ENCODE measurements around the gene TAF3.
A peak's percentile ranks its signal among the peaks of the same experiment; 100 is the strongest.
"Not testable (repeated sequence)": the region's sequence is repeated elsewhere in the genome, so short reads cannot be mapped to it uniquely, and the experiment has no call there.

Gene TAF3

DNA sequence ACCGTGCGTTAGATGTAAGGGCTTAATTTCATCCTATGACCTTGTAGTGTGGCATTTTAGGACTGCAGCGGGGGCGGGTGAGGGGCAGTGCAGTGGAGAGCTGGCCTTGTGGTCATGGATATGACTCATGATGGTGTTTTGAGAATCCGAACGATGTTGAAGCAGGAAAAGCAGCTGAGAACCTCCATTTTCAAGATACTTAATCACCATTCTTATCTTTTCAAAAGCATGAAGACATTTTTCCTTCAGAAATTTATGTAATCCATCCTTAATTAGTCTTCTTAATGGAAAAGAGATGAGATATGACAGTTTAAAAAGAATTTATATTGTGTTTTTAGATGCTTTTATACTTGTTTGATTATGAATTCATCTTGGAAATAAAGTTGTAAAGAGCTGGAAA, 20.7 kb upstream of the TAF3 start:
- Mint-ChIP-seq H3K27ac (no peak overlapping the region), H3K36me3 (ENCODE audit: low read depth) (peaks cover 45% of the 10 kb centered on the region), H3K9me3 (no peaks in the 10 kb centered on the region), H3K4me3 (no peak overlapping the region), H3K4me1 (ENCODE audit: low read depth) (peaks cover 25% of the 10 kb centered on the region), H3K27me3 (ENCODE audit: low read depth) (no peaks in the 10 kb centered on the region)

DNA sequence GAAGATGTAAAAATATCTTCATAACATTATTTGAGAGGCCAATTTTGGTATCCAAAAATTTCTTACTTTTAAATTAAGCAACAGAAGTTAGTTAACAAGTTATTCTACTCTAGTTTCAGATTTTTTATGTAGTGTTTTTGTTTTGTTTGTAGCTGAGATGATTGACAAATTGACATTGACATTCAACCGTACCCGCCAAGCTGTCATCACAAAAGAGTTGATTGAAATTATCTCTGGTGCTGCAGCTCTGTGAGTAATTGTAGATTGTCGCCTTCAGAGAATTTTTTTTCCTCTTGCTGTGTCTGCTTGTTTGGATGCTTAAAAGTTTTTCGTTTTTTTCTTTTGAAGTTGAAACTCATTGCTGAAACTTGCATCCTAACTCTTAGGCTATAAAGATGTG, 15.7 kb upstream of the TAF3 start:
- no peaks in the 10 kb centered on the region for H3K9me3 Mint-ChIP-seq
- peaks cover 42% of the 10 kb centered on the region for H3K36me3 Mint-ChIP-seq (ENCODE audit: low read depth)
- peaks cover 2% of the 10 kb centered on the region for H3K4me1 Mint-ChIP-seq (ENCODE audit: low read depth)
- H3K27me3 Mint-ChIP-seq (ENCODE audit: low read depth), result no peaks in the 10 kb centered on the region
- no peak overlapping the region for H3K4me3 Mint-ChIP-seq
- no peak overlapping the region for H3K27ac Mint-ChIP-seq

DNA sequence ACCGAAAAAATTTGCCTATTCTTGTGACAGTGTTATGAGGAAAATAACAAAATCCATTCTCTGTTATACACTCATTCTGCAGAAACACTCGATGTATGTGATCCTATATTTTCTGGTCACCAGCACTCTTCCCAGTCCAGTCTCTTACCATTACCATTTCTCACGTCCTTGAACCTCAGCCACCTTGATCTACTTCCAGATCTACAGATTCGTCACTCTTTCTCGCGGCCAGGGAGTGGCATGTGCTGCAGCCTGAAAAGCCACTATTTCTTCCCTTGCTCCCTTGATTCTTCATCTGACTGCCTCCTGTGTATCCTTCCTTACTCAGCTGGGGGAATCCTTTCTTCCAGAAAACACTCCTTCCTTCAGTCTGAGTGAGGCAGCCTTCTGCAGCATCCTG, 14.1 kb upstream of the TAF3 start:
- no peak overlapping the region for H3K4me3 Mint-ChIP-seq
- H3K9me3 Mint-ChIP-seq, result no peaks in the 10 kb centered on the region
- no peaks in the 10 kb centered on the region for H3K27me3 Mint-ChIP-seq (ENCODE audit: low read depth)
- peaks cover 2% of the 10 kb centered on the region for H3K4me1 Mint-ChIP-seq (ENCODE audit: low read depth)
- peaks cover 41% of the 10 kb centered on the region for H3K36me3 Mint-ChIP-seq (ENCODE audit: low read depth)
- no peak overlapping the region for H3K27ac Mint-ChIP-seq

DNA sequence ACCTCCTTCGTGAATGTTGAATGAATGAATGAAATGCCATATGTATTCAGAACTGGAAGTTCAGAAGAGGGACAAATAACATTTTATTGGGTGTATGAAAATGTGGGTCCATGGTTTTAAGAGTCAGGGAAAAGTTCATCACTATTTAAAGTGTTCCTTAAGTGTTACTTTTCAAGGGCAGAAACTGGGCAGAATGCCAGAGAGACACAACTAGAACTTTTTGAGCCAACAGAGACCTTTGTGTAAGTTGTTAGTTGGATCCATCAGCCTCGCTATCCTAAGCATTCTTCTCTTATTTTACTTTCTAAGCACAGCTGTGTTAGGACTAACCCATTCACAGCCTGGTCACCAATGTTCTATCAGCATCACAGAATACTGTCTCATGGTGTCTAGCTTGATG, 13.6 kb upstream of the TAF3 start:
- H3K36me3 Mint-ChIP-seq (ENCODE audit: low read depth), result peaks cover 36% of the 10 kb centered on the region
- no peak overlapping the region for H3K4me3 Mint-ChIP-seq
- H3K27me3 Mint-ChIP-seq (ENCODE audit: low read depth), result no peaks in the 10 kb centered on the region
- H3K27ac Mint-ChIP-seq, result no peak overlapping the region
- H3K4me1 Mint-ChIP-seq (ENCODE audit: low read depth), result peaks cover 2% of the 10 kb centered on the region
- H3K9me3 Mint-ChIP-seq, result no peaks in the 10 kb centered on the region

DNA sequence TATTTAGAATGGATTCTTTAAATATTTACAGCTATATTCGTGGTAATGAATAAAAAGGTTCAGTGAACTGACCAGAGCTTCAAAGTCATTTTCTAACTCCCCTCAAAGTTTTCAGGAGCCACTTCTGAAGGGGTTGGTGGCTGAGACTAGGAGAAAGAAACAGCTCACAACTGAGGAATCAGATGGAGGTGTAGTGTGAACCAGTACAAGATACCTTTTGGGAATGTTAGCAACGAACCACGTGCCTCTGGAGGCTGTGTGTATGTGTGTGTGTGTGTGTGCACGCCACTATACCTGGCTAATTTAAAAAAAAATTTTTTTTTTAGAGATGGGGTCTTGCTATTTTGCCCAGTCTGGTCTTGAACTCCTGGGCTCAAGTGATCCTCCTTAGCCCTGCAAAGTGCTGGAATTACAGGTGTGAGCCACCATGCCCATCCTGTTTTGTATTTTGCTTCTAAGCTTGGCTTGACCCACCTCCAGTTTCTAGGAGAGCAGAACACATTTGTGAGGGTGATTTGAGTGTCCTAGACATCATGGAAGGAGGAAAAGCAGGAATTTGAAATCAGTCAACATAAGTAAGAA, 9.5 kb upstream of the TAF3 start:
- H3K9me3 Mint-ChIP-seq, result no peaks in the 10 kb centered on the region
- H3K27me3 Mint-ChIP-seq (ENCODE audit: low read depth), result peaks cover 4% of the 10 kb centered on the region
- no peak overlapping the region for H3K27ac Mint-ChIP-seq
- no peak overlapping the region for H3K4me3 Mint-ChIP-seq
- H3K36me3 Mint-ChIP-seq (ENCODE audit: low read depth), result peaks cover 17% of the 10 kb centered on the region
- no peaks in the 10 kb centered on the region for H3K4me1 Mint-ChIP-seq (ENCODE audit: low read depth)

DNA sequence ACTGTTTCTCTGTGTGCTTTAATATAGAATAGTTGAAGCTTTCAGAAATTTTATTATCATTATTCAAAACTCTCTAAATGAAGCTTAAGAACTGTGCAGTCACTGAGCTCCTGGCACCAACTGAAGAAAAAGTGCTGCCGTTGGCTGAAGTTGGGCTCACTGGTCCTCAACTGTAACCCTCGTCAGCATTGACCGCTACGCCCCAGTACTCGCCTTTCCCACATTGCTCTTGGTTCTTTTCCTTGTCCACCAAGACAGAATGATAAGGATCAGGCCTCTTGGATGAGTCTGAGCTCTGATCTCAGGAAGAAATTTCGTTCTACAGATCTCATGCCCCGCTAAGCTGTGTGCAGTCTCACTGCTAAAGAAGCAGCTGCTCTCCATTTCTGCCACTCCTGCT, 7.9 kb upstream of the TAF3 start:
- no peaks in the 10 kb centered on the region for H3K9me3 Mint-ChIP-seq
- peaks cover 4% of the 10 kb centered on the region for H3K36me3 Mint-ChIP-seq (ENCODE audit: low read depth)
- no peak overlapping the region for H3K4me3 Mint-ChIP-seq
- no peaks in the 10 kb centered on the region for H3K4me1 Mint-ChIP-seq (ENCODE audit: low read depth)
- no peak overlapping the region for H3K27ac Mint-ChIP-seq
- peaks cover 5% of the 10 kb centered on the region for H3K27me3 Mint-ChIP-seq (ENCODE audit: low read depth)

DNA sequence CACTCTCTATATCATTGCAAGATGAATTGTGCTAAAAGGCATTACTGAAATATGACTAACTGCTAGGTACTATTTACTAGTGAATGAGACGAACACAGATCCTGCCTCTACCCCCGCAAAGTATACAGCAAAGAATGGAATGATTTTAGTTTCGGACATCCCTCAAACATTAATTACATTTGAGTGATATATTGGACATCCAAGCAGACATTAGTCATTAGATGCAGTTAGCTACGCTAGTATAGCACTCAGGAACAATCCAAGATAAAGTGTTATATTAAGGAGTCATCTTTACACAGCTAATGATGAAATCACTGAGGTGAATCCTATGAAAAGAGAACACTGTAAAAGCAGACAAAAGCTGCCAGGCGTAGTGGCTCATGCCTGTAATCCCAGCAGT, 7.3 kb upstream of the TAF3 start:
- Mint-ChIP-seq H3K4me3 (no peak overlapping the region), H3K36me3 (ENCODE audit: low read depth) (peaks cover 4% of the 10 kb centered on the region), H3K27me3 (ENCODE audit: low read depth) (peaks cover 9% of the 10 kb centered on the region), H3K9me3 (no peaks in the 10 kb centered on the region), H3K4me1 (ENCODE audit: low read depth) (no peaks in the 10 kb centered on the region), H3K27ac (no peak overlapping the region)

DNA sequence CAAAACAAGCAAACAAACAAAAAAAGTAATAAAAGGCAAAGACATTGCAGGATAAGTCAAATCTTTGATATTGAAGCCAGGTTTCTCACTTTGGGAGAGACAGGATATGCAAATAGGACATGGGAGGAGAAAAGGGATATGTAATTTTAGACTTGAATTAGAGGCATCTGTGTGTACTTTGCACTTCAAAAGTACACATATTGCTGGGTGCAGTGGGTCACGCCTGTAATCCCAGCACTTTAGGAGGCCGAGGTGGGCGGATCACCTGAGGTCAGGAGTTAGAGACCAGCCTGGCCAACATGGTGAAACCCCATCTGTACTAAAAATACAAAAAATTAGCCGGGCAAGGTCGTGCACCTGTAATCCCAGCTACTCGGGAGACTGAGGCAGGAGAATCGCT, 6.6 kb upstream of the TAF3 start:
- not testable (repeated sequence) for H3K4me3 Mint-ChIP-seq; H3K4me1 Mint-ChIP-seq (ENCODE audit: low read depth); H3K9me3 Mint-ChIP-seq; H3K27ac Mint-ChIP-seq; H3K36me3 Mint-ChIP-seq (ENCODE audit: low read depth)
- H3K27me3 Mint-ChIP-seq (ENCODE audit: low read depth), result peaks cover 17% of the 10 kb centered on the region

DNA sequence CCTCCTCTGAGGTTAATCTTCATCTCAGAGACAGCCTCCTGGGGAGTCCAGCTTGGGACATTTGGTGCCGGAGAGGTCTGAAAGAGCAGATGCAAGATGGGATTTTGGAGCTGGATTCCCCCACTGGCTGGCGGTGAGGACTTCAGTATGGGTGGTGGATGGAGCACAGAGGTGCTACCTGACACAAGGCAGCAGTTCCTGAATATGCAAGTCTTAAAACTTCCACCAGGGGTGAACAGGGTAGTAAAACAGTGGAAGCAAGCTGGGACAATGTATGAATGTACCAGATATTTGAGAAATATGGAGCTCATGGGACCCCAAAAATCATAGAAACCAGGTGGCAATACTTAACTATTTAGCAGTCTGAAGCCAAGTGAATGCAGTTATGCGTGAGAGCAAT, 4.8 kb upstream of the TAF3 start:
- no peak overlapping the region for H3K27ac Mint-ChIP-seq
- H3K27me3 Mint-ChIP-seq (ENCODE audit: low read depth), result peaks cover 27% of the 10 kb centered on the region
- H3K4me3 Mint-ChIP-seq, result no peak overlapping the region
- no peaks in the 10 kb centered on the region for H3K36me3 Mint-ChIP-seq (ENCODE audit: low read depth)
- no peaks in the 10 kb centered on the region for H3K9me3 Mint-ChIP-seq
- H3K4me1 Mint-ChIP-seq (ENCODE audit: low read depth), result peaks cover 6% of the 10 kb centered on the region

DNA sequence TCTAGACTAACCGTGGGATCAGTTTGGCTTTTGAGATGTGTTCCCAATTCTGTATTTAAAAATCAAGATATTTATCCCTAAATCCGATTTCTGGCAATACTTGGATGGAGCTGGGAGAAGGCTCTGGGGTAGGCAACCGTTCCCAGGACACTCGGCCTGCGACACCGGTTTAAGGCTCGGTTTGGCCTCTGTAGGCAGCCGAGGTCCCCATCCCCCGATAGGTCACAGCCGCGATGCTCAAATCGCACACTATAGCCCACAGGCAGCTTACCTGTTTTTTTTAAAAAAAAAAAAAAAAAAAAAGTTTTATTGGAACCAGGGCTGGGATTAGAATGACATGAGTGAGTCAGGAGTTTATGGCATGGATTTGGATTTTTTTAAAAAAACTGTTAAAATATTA, 729 bp upstream of the TAF3 start:
- H3K27ac Mint-ChIP-seq, result no peak overlapping the region
- H3K27me3 Mint-ChIP-seq (ENCODE audit: low read depth), result peaks cover 27% of the 10 kb centered on the region
- peaks cover 24% of the 10 kb centered on the region for H3K4me1 Mint-ChIP-seq (ENCODE audit: low read depth)

DNA sequence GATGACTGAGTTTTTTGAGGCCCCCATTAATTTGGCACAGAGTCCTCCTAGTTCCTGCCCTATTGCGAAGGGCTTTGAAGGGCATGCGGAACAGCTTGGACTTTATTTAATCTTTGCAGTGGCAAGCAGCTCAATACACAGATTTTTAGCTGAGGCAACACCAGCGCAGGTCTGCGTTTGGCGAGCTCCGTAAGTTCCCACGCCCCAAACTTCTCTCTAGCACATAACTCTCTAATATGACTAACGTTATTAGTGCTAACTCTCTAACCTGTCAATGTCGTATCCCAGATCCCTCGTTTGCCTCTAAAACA, 366 bp upstream of the TAF3 start:
- H3K4me1 Mint-ChIP-seq (ENCODE audit: low read depth), result peaks cover 24% of the 10 kb centered on the region
- peaks cover 5% of the 10 kb centered on the region for H3K36me3 Mint-ChIP-seq (ENCODE audit: low read depth)
- H3K4me3 Mint-ChIP-seq, result peak overlapping the region; percentile 99
- peak overlapping the region; percentile 68 for H3K27ac Mint-ChIP-seq
- H3K9me3 Mint-ChIP-seq, result no peaks in the 10 kb centered on the region
- peaks cover 27% of the 10 kb centered on the region for H3K27me3 Mint-ChIP-seq (ENCODE audit: low read depth)

More for the DNA sequence above, 729 bp upstream of the TAF3 start:
- Mint-ChIP-seq H3K9me3 (no peaks in the 10 kb centered on the region), H3K36me3 (ENCODE audit: low read depth) (peaks cover 5% of the 10 kb centered on the region), H3K4me3 (peak overlapping the region; percentile 99)

DNA sequence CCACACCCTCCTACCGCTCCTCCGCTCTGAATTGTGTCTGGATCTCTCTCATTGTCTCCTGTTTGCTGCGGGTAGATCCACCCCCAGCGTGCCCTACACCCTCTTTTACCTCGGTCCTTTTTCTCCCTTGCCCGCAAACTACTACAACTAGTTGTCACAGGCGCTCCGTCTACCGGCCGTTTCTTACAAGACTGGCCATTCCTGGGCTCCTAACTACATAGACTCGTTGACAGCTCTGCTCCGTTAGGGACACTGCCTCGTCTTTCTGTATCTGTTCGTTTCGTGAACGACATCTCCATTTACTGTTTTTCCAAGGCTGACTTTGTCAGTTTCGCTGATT, 786 bp downstream of the TAF3 start:
- H3K9me3 Mint-ChIP-seq, result no peaks in the 10 kb centered on the region
- peak overlapping the region; percentile 99 for H3K4me3 Mint-ChIP-seq
- peaks cover 24% of the 10 kb centered on the region for H3K4me1 Mint-ChIP-seq (ENCODE audit: low read depth)
- peak overlapping the region; percentile 92 for H3K27ac Mint-ChIP-seq
- H3K27me3 Mint-ChIP-seq (ENCODE audit: low read depth), result peaks cover 22% of the 10 kb centered on the region
- peaks cover 5% of the 10 kb centered on the region for H3K36me3 Mint-ChIP-seq (ENCODE audit: low read depth)

DNA sequence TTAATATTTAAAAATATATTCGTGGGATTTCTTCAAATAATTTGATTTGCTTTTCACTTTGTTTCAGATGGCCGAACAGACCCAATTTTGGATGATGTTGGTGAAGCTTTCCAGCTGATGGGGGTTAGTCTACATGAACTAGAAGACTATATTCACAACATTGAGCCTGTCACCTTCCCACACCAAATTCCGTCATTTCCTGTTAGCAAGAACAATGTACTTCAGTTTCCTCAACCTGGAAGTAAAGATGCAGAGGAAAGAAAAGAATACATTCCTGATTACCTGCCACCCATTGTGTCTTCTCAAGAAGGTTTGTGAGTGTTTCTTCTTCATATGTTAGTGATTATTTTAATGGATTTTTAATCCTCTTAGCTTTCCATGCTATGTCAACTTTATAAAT, 5.9 kb downstream of the TAF3 start:
- Mint-ChIP-seq H3K36me3 (ENCODE audit: low read depth) (peaks cover 21% of the 10 kb centered on the region), H3K4me1 (ENCODE audit: low read depth) (peaks cover 19% of the 10 kb centered on the region), H3K9me3 (no peaks in the 10 kb centered on the region), H3K27me3 (ENCODE audit: low read depth) (no peaks in the 10 kb centered on the region), H3K27ac (no peak overlapping the region), H3K4me3 (no peak overlapping the region)

DNA sequence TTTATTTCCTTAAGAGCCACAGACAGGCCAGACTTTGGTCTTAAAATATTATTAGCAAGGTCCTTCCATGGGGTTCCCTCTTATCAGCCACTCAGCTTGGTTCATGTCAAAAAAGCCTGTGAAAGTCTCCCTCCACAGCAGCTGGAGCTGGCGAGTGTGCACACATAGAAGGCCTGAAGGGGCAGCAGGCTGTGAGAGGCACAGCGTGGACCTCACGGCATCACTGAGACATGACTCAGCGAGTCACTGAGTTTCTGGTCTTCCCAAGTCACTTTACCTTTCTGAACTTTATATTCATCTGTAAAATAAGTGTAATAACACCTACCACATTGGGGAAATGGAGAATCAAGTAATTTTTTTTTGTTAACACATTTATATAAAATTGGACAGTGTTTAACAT, 8.7 kb downstream of the TAF3 start:
- Mint-ChIP-seq H3K36me3 (ENCODE audit: low read depth) (peaks cover 26% of the 10 kb centered on the region), H3K27ac (no peak overlapping the region), H3K9me3 (no peaks in the 10 kb centered on the region), H3K4me1 (ENCODE audit: low read depth) (peaks cover 6% of the 10 kb centered on the region), H3K27me3 (ENCODE audit: low read depth) (no peaks in the 10 kb centered on the region), H3K4me3 (no peak overlapping the region)

DNA sequence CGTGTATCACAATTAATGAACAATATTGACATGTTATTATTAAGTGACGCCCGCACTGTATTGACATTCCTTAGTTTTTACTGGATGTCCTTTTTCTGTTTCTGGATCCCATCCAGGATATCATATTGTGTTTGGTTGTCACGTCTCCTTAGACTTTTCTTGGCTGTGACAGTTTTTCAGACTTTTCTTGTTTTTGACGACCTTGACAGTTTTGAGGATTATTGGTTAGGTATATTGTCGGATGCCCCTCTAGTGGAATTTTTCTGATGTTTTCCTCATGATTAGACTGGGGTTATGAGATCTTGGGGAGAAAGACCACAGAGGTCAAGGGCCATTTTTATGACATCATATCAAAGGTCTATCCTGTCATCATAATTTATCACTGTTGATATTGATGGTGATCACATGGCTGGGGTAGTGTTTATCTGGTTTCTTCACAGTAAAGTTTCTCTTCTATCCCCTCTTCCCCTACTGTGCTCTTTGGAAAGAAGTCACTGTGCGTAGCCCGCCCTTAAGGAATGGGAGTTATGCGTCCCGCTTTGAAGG, 11.1 kb downstream of the TAF3 start:
- Mint-ChIP-seq H3K27me3 (ENCODE audit: low read depth) (no peaks in the 10 kb centered on the region), H3K36me3 (ENCODE audit: low read depth) (peaks cover 28% of the 10 kb centered on the region), H3K9me3 (no peaks in the 10 kb centered on the region), H3K4me1 (ENCODE audit: low read depth) (peaks cover 10% of the 10 kb centered on the region), H3K4me3 (no peak overlapping the region), H3K27ac (no peak overlapping the region)

DNA sequence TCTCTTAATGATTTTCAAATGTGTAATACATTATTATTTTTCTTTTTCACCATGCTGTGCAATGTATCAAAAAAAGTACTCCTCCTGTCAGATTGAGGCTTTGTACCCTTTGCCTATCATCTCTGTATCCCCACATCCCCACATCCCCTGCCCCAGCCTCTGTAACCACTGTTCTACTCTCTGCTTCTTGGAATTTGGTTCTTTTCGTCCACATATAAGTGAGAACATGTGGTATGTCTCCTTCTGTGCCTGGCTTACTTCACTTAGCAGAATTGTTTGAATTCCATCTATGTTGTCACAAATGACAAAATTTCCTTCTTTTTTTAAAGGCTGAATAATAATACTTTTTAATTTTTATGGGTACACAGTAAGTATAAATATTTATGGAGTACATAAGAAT, 13.8 kb downstream of the TAF3 start:
- Mint-ChIP-seq H3K4me1 (ENCODE audit: low read depth) (peaks cover 10% of the 10 kb centered on the region), H3K9me3 (no peaks in the 10 kb centered on the region), H3K4me3 (no peak overlapping the region), H3K27ac (no peak overlapping the region), H3K27me3 (ENCODE audit: low read depth) (no peaks in the 10 kb centered on the region), H3K36me3 (ENCODE audit: low read depth) (peaks cover 25% of the 10 kb centered on the region)
